ENCODE results near the gene PPP1R1C.

- TF ChIP-seq CTCF (IDR thresholded peaks at IDR 0.05) = no peak
- TF ChIP-seq POLR2A (IDR thresholded peaks at IDR 0.05) = no peak
Measured at GRCh38 chr2:182116774-182117173, 131.1 kb downstream of the PPP1R1C start.
